A549 (cell line): Measurements from ENCODE around the gene RGS1. TPM values are rescaled to one million over a fixed set of nuclear protein-coding genes. Genes with fewer than 3 reads are reported as not detected.

Experiments
- ATAC-seq, 2 experiments: fragments of 200-7000 bp in 1 of 2; fragments of >200 bp in 1 of 2; cut with Nextera tagmentation in 1 of 2; cut with Tn5 transposase in 1 of 2; 3 replicates each; pipeline versions ENCODE4 v1.8.0 to v1.9.1; 2018 to 2020; ENCODE audit warnings: mild to moderate bottlenecking in 1 of 2, moderate library complexity in 1 of 2
- CTCF ChIA-PET: fragments of 300-600 bp; sonication (Branson Sonifier 250); formaldehyde crosslinking; extraction: SDS; loops from one replicate; lab custom pipeline; 2021; ENCODE audit warnings: antibody characterized with exemption, inconsistent platforms; lab: Yijun Ruan, JAX
- POLR2A ChIA-PET: fragments of 350-600 bp; formaldehyde crosslinking; extraction: SDS; loops from one replicate; lab custom pipeline; 2021; ENCODE audit warnings: antibody characterized with exemption, inconsistent platforms; lab: Yijun Ruan, JAX
- DNase-seq, 2 experiments: peaks; one replicate each; pipeline versions ENCODE4 v3.0.0 to v3.0.0-alpha.2; 2011 to 2016; ENCODE audit warnings: low read depth in 1 of 2, low spot score in 1 of 2
- FAIRE-seq: peaks from 2 replicates; lab custom pipeline; 2011; peaks lifted over from hg19 to GRCh38; lab: Jason Lieb, UNC
- H3K27ac ChIP-seq, 2 experiments: fragments of >200 bp; sonication (Bioruptor Twin); formaldehyde crosslinking; 3 replicates each; pipeline ENCODE4 v1.5.1; 2016 to 2017
- H3K4me1 ChIP-seq: fragments of >200 bp; sonication (Bioruptor Twin); formaldehyde crosslinking; 3 replicates; pipeline ENCODE4 v1.6.1; 2016
- H3K4me2 ChIP-seq: fragments of >200 bp; sonication (Bioruptor Twin); formaldehyde crosslinking; 3 replicates; pipeline ENCODE4 v1.6.1; 2016
- H3K4me3 ChIP-seq: fragments of >200 bp; sonication (Bioruptor Twin); formaldehyde crosslinking; 3 replicates; pipeline ENCODE4 v1.5.1; 2016
- H3K9me3 ChIP-seq: fragments of >200 bp; sonication (Bioruptor Twin); formaldehyde crosslinking; 3 replicates; pipeline ENCODE4 v1.6.1; 2016
- EHF ChIP-seq: fragments of 250-450 bp; sonication (Bioruptor Pico); IDR thresholded peaks from 2 replicates; pipeline ENCODE4 v1.5.0; 2020; ENCODE audit warnings: mild to moderate bottlenecking
- EHMT2 ChIP-seq: fragments of 200-600 bp; sonication (generic); IDR thresholded peaks from 2 replicates; pipeline ENCODE4 v1.6.1; 2016; ENCODE audit warnings: antibody characterized with exemption, low read depth, mild to moderate bottlenecking, moderate library complexity
- ESRRA ChIP-seq: fragments of 150-350 bp; IDR thresholded peaks from 2 replicates; pipeline ENCODE4 v1.6.1; 2014; ENCODE audit warnings: mild to moderate bottlenecking, low read length, borderline replicate concordance
- FOSB ChIP-seq: fragments of 250-450 bp; sonication (Bioruptor Pico); IDR thresholded peaks from 2 replicates; pipeline ENCODE4 v1.5.0; 2020; ENCODE audit warnings: mild to moderate bottlenecking, moderate library complexity
- GATA3 ChIP-seq: IDR thresholded peaks from 2 replicates; pipeline ENCODE4 v1.6.1; 2012; ENCODE audit warnings: borderline replicate concordance
- HDAC2 ChIP-seq: fragments of 200-600 bp; sonication (generic); IDR thresholded peaks from 2 replicates; pipeline ENCODE4 v1.6.1; 2016
- HOXB13 ChIP-seq: fragments of 250-450 bp; sonication (Bioruptor Pico); IDR thresholded peaks from 2 replicates; pipeline ENCODE4 v1.5.0; 2020; ENCODE audit warnings: low read depth, mild to moderate bottlenecking, moderate library complexity
- JUN ChIP-seq, 2 experiments: fragments of >200 bp; sonication (Bioruptor Twin); formaldehyde crosslinking; IDR thresholded peaks; 2 replicates in 1 of 2; 3 replicates in 1 of 2; pipeline ENCODE4 v1.6.1; 2016 to 2017
- KDM1A ChIP-seq: fragments of 200-600 bp; sonication (generic); IDR thresholded peaks from 2 replicates; pipeline ENCODE4 v1.6.1; 2016; ENCODE audit warnings: low read depth, mild to moderate bottlenecking
- NR3C1 ChIP-seq: fragments of >200 bp; sonication (Bioruptor Twin); formaldehyde crosslinking; IDR thresholded peaks from 3 replicates; pipeline ENCODE4 v1.6.1; 2017
- POLR2AphosphoS2 ChIP-seq: conservative IDR thresholded peaks from 2 replicates; pipeline ENCODE4 v1.6.1; 2012; ENCODE audit warnings: low read length, improper control_type of control experiment, inconsistent platforms
- TFCP2L1 ChIP-seq: fragments of 250-450 bp; sonication (Bioruptor Pico); IDR thresholded peaks from 2 replicates; pipeline ENCODE4 v1.5.0; 2021; ENCODE audit warnings: mild to moderate bottlenecking
- ZC3H11A ChIP-seq: fragments of 450-650 bp; IDR thresholded peaks from 2 replicates; pipeline ENCODE4 v1.6.1; 2014; ENCODE audit warnings: antibody characterized with exemption, mild to moderate bottlenecking
- WGBS: methylation state at CpG from one replicate; pipeline ENCODE4 v1.1.6; 2017; ENCODE audit errors: missing lambda C conversion rate; 5-methylcytosine and 5-hydroxymethylcytosine counted together
- polyA plus RNA-seq, 4 experiments: library from polyadenylated mRNA; depleted of rRNA in 3 of 4; stranded (reverse); fragments of >200 nt; fragmentation: RNase III in 1 of 4; extraction: RNeasy Plus Mini Kit Qiagen cat#74134 plus additional on column Dnase treatment in 1 of 4; gene quantifications; 2 replicates in 3 of 4; 3 replicates in 1 of 4; pipeline ENCODE4 v1.2.3, GENCODE V29; 2011 to 2017
- TF ChIP-seq, protein P1 (sequence below): fragments of 250-450 bp; sonication (Bioruptor Pico); IDR thresholded peaks from 2 replicates; pipeline ENCODE4 v1.5.0; 2020; ENCODE audit warnings: low read depth, mild to moderate bottlenecking, moderate library complexity
- TF ChIP-seq, protein P2 (sequence below): fragments of 250-450 bp; sonication (Bioruptor Pico); IDR thresholded peaks from 2 replicates; pipeline ENCODE4 v1.5.0; 2021; ENCODE audit warnings: mild to moderate bottlenecking, moderate library complexity, borderline replicate concordance
- TF ChIP-seq, protein P3 (sequence below): IDR thresholded peaks from 2 replicates; pipeline ENCODE4 v1.6.1; 2012; ENCODE audit warnings: low read depth, borderline replicate concordance
- TF ChIP-seq, protein P4 (sequence below): fragments of 150-350 bp; IDR thresholded peaks from 2 replicates; pipeline ENCODE4 v1.6.1; 2014; ENCODE audit warnings: low read depth, mild to moderate bottlenecking, low read length
- TF ChIP-seq, protein P5 (sequence below): fragments of >200 bp; sonication (Bioruptor Twin); formaldehyde crosslinking; IDR thresholded peaks from 3 replicates; pipeline ENCODE4 v1.5.1; 2016

RGS1 gene
- polyA plus RNA-seq, 2 of the 4 experiments (the other 2 are of a cell fraction) = not detected

DNA sequence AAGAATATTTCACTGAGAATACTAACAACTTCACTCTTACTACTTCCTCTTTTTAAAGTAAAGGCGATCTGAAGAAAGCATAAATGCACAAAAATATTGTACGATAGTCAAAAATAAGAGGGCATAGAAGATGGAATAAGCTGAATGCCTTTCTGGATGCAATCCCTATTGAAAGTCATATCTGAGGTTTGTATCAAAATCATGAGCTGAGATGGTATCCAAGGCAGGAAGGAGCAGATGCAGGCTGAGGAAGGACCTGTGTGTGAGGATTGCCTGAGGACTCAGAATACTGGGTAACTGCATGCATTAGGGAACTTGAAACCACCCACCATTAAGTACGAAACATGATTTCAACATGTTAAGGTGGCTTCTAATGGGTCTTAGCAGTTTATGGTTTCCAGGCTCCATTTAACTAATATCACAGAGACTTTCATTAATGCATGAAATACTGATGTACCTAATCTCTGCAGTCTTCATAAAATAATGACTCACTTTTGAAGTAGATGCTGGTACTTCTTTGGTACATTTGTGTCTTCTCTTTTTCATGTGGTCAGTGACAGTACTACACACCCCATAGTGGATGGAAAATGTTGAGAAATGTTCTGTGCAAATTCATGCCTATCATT is 29.6 kb upstream of the RGS1 start:
- peak in 1 of 2 experiments; percentile 12 for DNase-seq
- ATAC-seq = peak; percentile 54 to 70; a peak in 3 of 6 replicates
- no peak overlapping the region for H3K4me3 ChIP-seq
- CTCF ChIA-PET = interaction anchor here (0.6 to 1.4 kb wide), 4 partner anchors 9 to 72 kb away, joined by 3 read pairs; no protein-coding TSS in a partner anchor
- no peak overlapping the region for H3K4me2 ChIP-seq
- peaks cover 12% of the 10 kb centered on the region; the same call in 2 of the 3 replicates for H3K4me1 ChIP-seq
- POLR2A ChIA-PET = no interaction called here
- 91% methylated on average over 3 of the region's 3 CpGs for WGBS
- H3K27ac ChIP-seq = no peak overlapping the region
- TF ChIP-seq, protein P1, sequence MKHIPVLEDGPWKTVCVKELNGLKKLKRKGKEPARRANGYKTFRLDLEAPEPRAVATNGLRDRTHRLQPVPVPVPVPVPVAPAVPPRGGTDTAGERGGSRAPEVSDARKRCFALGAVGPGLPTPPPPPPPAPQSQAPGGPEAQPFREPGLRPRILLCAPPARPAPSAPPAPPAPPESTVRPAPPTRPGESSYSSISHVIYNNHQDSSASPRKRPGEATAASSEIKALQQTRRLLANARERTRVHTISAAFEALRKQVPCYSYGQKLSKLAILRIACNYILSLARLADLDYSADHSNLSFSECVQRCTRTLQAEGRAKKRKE (CRISPR knock-in tag) = no peak
- TF ChIP-seq, protein P2, sequence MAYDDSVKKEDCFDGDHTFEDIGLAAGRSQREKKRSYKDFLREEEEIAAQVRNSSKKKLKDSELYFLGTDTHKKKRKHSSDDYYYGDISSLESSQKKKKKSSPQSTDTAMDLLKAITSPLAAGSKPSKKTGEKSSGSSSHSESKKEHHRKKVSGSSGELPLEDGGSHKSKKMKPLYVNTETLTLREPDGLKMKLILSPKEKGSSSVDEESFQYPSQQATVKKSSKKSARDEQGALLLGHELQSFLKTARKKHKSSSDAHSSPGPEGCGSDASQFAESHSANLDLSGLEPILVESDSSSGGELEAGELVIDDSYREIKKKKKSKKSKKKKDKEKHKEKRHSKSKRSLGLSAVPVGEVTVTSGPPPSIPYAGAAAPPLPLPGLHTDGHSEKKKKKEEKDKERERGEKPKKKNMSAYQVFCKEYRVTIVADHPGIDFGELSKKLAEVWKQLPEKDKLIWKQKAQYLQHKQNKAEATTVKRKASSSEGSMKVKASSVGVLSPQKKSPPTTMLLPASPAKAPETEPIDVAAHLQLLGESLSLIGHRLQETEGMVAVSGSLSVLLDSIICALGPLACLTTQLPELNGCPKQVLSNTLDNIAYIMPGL (CRISPR knock-in tag) = no peak
- TF ChIP-seq HOXB13 (CRISPR knock-in tag) = no peak
- no peak for TF ChIP-seq ZC3H11A
- TF ChIP-seq ESRRA = no peak
- TF ChIP-seq POLR2AphosphoS2 = no peak
- no peak for TF ChIP-seq GATA3
- TF ChIP-seq NR3C1 = no peak
- TF ChIP-seq EHMT2 = no peak
- TF ChIP-seq TFCP2L1 = no peak
- TF ChIP-seq, protein P3, sequence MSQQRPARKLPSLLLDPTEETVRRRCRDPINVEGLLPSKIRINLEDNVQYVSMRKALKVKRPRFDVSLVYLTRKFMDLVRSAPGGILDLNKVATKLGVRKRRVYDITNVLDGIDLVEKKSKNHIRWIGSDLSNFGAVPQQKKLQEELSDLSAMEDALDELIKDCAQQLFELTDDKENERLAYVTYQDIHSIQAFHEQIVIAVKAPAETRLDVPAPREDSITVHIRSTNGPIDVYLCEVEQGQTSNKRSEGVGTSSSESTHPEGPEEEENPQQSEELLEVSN = no peak
- TF ChIP-seq, protein P4, sequence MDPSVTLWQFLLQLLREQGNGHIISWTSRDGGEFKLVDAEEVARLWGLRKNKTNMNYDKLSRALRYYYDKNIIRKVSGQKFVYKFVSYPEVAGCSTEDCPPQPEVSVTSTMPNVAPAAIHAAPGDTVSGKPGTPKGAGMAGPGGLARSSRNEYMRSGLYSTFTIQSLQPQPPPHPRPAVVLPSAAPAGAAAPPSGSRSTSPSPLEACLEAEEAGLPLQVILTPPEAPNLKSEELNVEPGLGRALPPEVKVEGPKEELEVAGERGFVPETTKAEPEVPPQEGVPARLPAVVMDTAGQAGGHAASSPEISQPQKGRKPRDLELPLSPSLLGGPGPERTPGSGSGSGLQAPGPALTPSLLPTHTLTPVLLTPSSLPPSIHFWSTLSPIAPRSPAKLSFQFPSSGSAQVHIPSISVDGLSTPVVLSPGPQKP = no peak
- no peak for TF ChIP-seq EHF (CRISPR knock-in tag)
- TF ChIP-seq, protein P5, sequence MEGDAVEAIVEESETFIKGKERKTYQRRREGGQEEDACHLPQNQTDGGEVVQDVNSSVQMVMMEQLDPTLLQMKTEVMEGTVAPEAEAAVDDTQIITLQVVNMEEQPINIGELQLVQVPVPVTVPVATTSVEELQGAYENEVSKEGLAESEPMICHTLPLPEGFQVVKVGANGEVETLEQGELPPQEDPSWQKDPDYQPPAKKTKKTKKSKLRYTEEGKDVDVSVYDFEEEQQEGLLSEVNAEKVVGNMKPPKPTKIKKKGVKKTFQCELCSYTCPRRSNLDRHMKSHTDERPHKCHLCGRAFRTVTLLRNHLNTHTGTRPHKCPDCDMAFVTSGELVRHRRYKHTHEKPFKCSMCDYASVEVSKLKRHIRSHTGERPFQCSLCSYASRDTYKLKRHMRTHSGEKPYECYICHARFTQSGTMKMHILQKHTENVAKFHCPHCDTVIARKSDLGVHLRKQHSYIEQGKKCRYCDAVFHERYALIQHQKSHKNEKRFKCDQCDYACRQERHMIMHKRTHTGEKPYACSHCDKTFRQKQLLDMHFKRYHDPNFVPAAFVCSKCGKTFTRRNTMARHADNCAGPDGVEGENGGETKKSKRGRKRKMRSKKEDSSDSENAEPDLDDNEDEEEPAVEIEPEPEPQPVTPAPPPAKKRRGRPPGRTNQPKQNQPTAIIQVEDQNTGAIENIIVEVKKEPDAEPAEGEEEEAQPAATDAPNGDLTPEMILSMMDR = no peak
- no peak for TF ChIP-seq JUN (IDR thresholded peaks at IDR 0.05)
- no peaks in the 10 kb centered on the region for H3K9me3 ChIP-seq
- FAIRE-seq = no peak

DNA sequence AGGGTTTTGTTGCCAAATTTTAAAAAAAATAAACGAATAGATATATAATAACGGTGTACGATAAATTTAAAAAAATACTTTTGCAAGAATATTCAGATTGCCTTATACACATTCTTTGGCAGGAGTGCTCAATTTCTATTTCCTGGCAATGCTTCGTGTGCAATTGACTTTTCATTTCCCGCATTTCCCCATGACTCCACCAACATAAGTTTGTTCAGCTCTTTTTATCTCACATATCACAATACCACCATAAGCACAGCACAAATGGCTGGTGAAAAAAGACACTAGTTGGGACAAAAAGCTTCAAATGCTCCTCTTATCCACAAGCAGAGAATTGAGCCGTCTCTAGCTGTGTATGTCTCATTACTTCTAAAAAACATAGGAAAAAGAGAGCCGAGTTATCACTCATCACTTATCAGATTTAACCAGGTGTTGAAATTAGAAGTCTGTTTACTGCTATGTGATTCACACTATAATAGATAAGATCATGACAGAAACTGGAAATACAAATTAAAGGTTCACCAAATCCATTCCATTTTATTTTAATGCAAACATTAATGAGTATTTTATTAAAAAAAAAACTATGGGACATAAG is 28.9 kb upstream of the RGS1 start:
- 78% methylated on average over 7 of the region's 7 CpGs for WGBS
- no peak overlapping the region for H3K4me2 ChIP-seq
- H3K4me3 ChIP-seq = no peak overlapping the region
- H3K4me1 ChIP-seq = peaks cover 14% of the 10 kb centered on the region; the same call in 2 of the 3 replicates
- DNase-seq (no peak), ATAC-seq (no peak), FAIRE-seq (no peak)
- CTCF ChIA-PET = interaction anchor here (0.6 to 1.4 kb wide), 3 partner anchors 16 to 73 kb away, joined by 3 read pairs; no protein-coding TSS in a partner anchor
- POLR2A ChIA-PET = no interaction called here
- H3K27ac ChIP-seq = no peak overlapping the region
- no peaks in the 10 kb centered on the region for H3K9me3 ChIP-seq
- TF ChIP-seq FOSB = no peak
- no peak for TF ChIP-seq HDAC2
- TF ChIP-seq EHMT2 = no peak
- TF ChIP-seq KDM1A = no peak
